IMR-90 (cell line): ENCODE data around the gene MADD. TPM values are rescaled to one million over a fixed set of nuclear protein-coding genes. Genes with fewer than 3 reads are reported as not detected.

Source experiments
- ATAC-seq: fragments of 200-7000 bp; cut with Tn5 transposase; 2 replicates; pipeline ENCODE4 v1.9.1; 2020; ENCODE audit warnings: low read depth, mild to moderate bottlenecking, moderate library complexity
- BruUV-seq: library from RNA; stranded (reverse); fragments of 400-500 nt; replicated peaks from 2 replicates; lab custom pipeline; 2021; lab: Mats Ljungman, UMichigan
- CTCF ChIA-PET: fragments of 300-600 bp; formaldehyde crosslinking; extraction: SDS; loops from one replicate; lab custom pipeline; 2021; ENCODE audit warnings: antibody characterized with exemption; lab: Yijun Ruan, JAX
- POLR2A ChIA-PET: fragments of 300-600 bp; sonication (Branson Sonifier 250); formaldehyde crosslinking; loops from one replicate; lab custom pipeline; 2022; ENCODE audit warnings: antibody characterized with exemption; ENCODE audit not compliant: unreplicated experiment; lab: Charles Lee
- DNase-seq: peaks from one replicate; pipeline ENCODE4 v3.0.0; 2013
- H2AFZ ChIP-seq: replicated peaks from 2 replicates; pipeline ENCODE3; 2013; ENCODE audit warnings: low read length, mild to moderate bottlenecking; ENCODE audit not compliant: poor library complexity
- H2AK5ac ChIP-seq: 2 replicates; pipeline ENCODE4 v1.6.1; 2013; ENCODE audit warnings: low read depth, low read length, inconsistent platforms
- H2AK9ac ChIP-seq: replicated peaks from 2 replicates; pipeline ENCODE3; 2013; ENCODE audit warnings: mild to moderate bottlenecking, low read depth, low read length, moderate library complexity; ENCODE audit not compliant: poor library complexity
- H2BK120ac ChIP-seq: 2 replicates; pipeline ENCODE4 v1.6.1; 2013; ENCODE audit warnings: low read depth, low read length, inconsistent platforms
- H2BK15ac ChIP-seq: 3 replicates; pipeline ENCODE4 v1.6.1; 2013; ENCODE audit warnings: low read depth, low read length, inconsistent platforms
- H2BK20ac ChIP-seq: 2 replicates; pipeline ENCODE4 v1.6.1; 2013; ENCODE audit warnings: low read depth, mild to moderate bottlenecking, inconsistent platforms, low read length, moderate library complexity
- H2BK5ac ChIP-seq: 2 replicates; pipeline ENCODE4 v1.6.1; 2013; ENCODE audit warnings: mild to moderate bottlenecking, low read depth, low read length, inconsistent platforms; ENCODE audit not compliant: poor library complexity, severe bottlenecking
- H3K14ac ChIP-seq: replicated peaks from 2 replicates; pipeline ENCODE4 v1.6.1; 2013; ENCODE audit warnings: low read depth, low read length, inconsistent platforms
- H3K18ac ChIP-seq: 2 replicates; pipeline ENCODE4 v1.6.1; 2013; ENCODE audit warnings: low read depth, low read length, control low read depth
- H3K23ac ChIP-seq: 2 replicates; pipeline ENCODE4 v1.6.1; 2013; ENCODE audit warnings: low read depth, low read length, inconsistent platforms
- H3K27ac ChIP-seq: 2 replicates; pipeline ENCODE4 v1.5.1; 2013; ENCODE audit warnings: mild to moderate bottlenecking, control low read depth, low read length; ENCODE audit not compliant: insufficient read depth
- H3K27me3 ChIP-seq: 2 replicates; pipeline ENCODE4 v1.6.1; 2013; ENCODE audit warnings: low read length; ENCODE audit not compliant: control insufficient read depth, insufficient read depth
- H3K36me3 ChIP-seq: 2 replicates; pipeline ENCODE4 v1.6.1; 2013; ENCODE audit warnings: low read length, mixed read lengths; ENCODE audit not compliant: control insufficient read depth, insufficient read depth
- H3K4ac ChIP-seq: 2 replicates; pipeline ENCODE4 v1.6.1; 2013; ENCODE audit warnings: low read depth, low read length, inconsistent platforms
- H3K4me1 ChIP-seq: 2 replicates; pipeline ENCODE4 v1.6.1; 2013; ENCODE audit warnings: low read length, mixed read lengths; ENCODE audit not compliant: control insufficient read depth, insufficient read depth
- H3K4me2 ChIP-seq: 2 replicates; pipeline ENCODE4 v1.6.1; 2013; ENCODE audit warnings: low read depth, mild to moderate bottlenecking, control low read depth, low read length, moderate library complexity
- H3K4me3 ChIP-seq: 2 replicates; pipeline ENCODE4 v1.5.1; 2013; ENCODE audit warnings: low read depth, mild to moderate bottlenecking, control low read depth, low read length, moderate library complexity; ENCODE audit not compliant: insufficient read depth
- H3K56ac ChIP-seq: 2 replicates; pipeline ENCODE4 v1.6.1; 2013; ENCODE audit warnings: low read length, inconsistent platforms; ENCODE audit not compliant: insufficient read depth; ENCODE audit errors: extremely low read depth
- H3K79me1 ChIP-seq, 2 experiments: 2 replicates each; pipeline ENCODE4 v1.6.1; 2013; ENCODE audit warnings: low read length in 2 of 2, inconsistent platforms in 1 of 2, low read depth in 1 of 2
- H3K9ac ChIP-seq: 2 replicates; pipeline ENCODE4 v1.6.1; 2013; ENCODE audit warnings: low read depth, low read length, control low read depth
- H3K9me1 ChIP-seq: 2 replicates; pipeline ENCODE4 v1.6.1; 2013; ENCODE audit warnings: low read length, inconsistent platforms; ENCODE audit not compliant: insufficient read depth
- H3K9me3 ChIP-seq: 2 replicates; pipeline ENCODE4 v1.6.1; 2013; ENCODE audit warnings: low read length; ENCODE audit not compliant: control insufficient read depth, insufficient read depth
- H4K20me1 ChIP-seq: 2 replicates; pipeline ENCODE4 v1.6.1; 2013; ENCODE audit warnings: low read length, inconsistent platforms; ENCODE audit not compliant: insufficient read depth
- H4K5ac ChIP-seq: 2 replicates; pipeline ENCODE4 v1.6.1; 2013; ENCODE audit warnings: mild to moderate bottlenecking, low read depth, low read length, control low read depth
- H4K8ac ChIP-seq, 2 experiments: 2 replicates each; pipeline ENCODE4 v1.6.1; 2013; ENCODE audit warnings: low read depth in 2 of 2, low read length in 2 of 2, control low read depth in 1 of 2, inconsistent platforms in 1 of 2
- H4K91ac ChIP-seq: 2 replicates; pipeline ENCODE4 v1.6.1; 2013; ENCODE audit warnings: low read depth, low read length, inconsistent platforms; ENCODE audit not compliant: insufficient read depth
- CEBPB ChIP-seq: IDR thresholded peaks from 2 replicates; pipeline ENCODE4 v1.6.1; 2012; ENCODE audit warnings: low read depth, low read length, improper control_type of control experiment
- CHD1 ChIP-seq: IDR thresholded peaks from 2 replicates; pipeline ENCODE4 v1.6.1; 2012; ENCODE audit warnings: low read depth, low read length, improper control_type of control experiment
- ELK1 ChIP-seq: fragments of 150-350 bp; IDR thresholded peaks from 2 replicates; pipeline ENCODE4 v1.6.1; 2016; ENCODE audit warnings: low read depth, mild to moderate bottlenecking, low read length, moderate library complexity, borderline replicate concordance
- MAFK ChIP-seq: IDR thresholded peaks from 2 replicates; pipeline ENCODE4 v1.6.1; 2012; ENCODE audit warnings: low read depth, low read length, improper control_type of control experiment
- MAZ ChIP-seq: IDR thresholded peaks from 2 replicates; pipeline ENCODE4 v1.6.1; 2012; ENCODE audit warnings: low read depth, mild to moderate bottlenecking, low read length, improper control_type of control experiment, moderate library complexity, borderline replicate concordance
- NFE2L2 ChIP-seq: fragments of 150-350 bp; IDR thresholded peaks from 2 replicates; pipeline ENCODE4 v1.6.1; 2016; ENCODE audit warnings: low read depth, mild to moderate bottlenecking, low read length
- RAD21 ChIP-seq: IDR thresholded peaks from 2 replicates; pipeline ENCODE4 v1.6.1; 2012; ENCODE audit warnings: low read length, improper control_type of control experiment
- SMC3 ChIP-seq: fragments of 150-350 bp; IDR thresholded peaks from 2 replicates; pipeline ENCODE4 v1.6.1; 2016; ENCODE audit warnings: low read depth, mild to moderate bottlenecking, antibody characterized with exemption, low read length, moderate library complexity
- USF2 ChIP-seq: fragments of 150-350 bp; IDR thresholded peaks from 2 replicates; pipeline ENCODE4 v1.6.1; 2017; ENCODE audit warnings: mild to moderate bottlenecking, antibody characterized with exemption, low read length, low read depth
- WGBS, 2 experiments: methylation state at CpG; one replicate each; pipeline versions ENCODE4 v1.1.5 to v1.1.7; 2013; ENCODE audit warnings: missing lambda C conversion rate in 2 of 2; ENCODE audit not compliant: insufficient read length in 1 of 2; ENCODE audit errors: extremely low coverage in 2 of 2; 5-methylcytosine and 5-hydroxymethylcytosine counted together
- dilution Hi-C: fragments of 300-500 bp; cut with HindIII; formaldehyde crosslinking; loops from one replicate; pipeline ENCODE4 v1.14.3; 2018; ENCODE audit warnings: low sequenced_read_pairs; ENCODE audit not compliant: unreplicated experiment
- in situ Hi-C: fragments of 300-500 bp; cut with MboI; formaldehyde crosslinking; loops from 3 replicates; pipeline ENCODE4 v1.14.3; 2019; ENCODE audit warnings: low sequenced_read_pairs, inconsistent platforms, mixed read lengths
- intact Hi-C: fragments of 100-400 bp; cut with micrococcal nuclease; formaldehyde crosslinking; loops from 2 replicates; pipeline ENCODE4 v1.10.0; 2022
- polyA plus RNA-seq, 3 experiments: library from polyadenylated mRNA; depleted of rRNA; stranded (reverse); fragments of >200 nt; gene quantifications; 2 replicates each; pipeline ENCODE4 v1.2.3, GENCODE V29; 2012; ENCODE audit warnings: low replicate concordance in 1 of 3
- total RNA-seq: library from RNA; depleted of rRNA; stranded (reverse); fragments of >200 nt; gene quantifications from 2 replicates; pipeline ENCODE4 v1.2.3, GENCODE V29; 2012
- TF ChIP-seq, protein P1 (sequence below): conservative IDR thresholded peaks from 2 replicates; pipeline ENCODE4 v1.5.1; 2012; ENCODE audit warnings: mild to moderate bottlenecking, low read depth, low read length, improper control_type of control experiment

Gene MADD
- total and polyA plus RNA-seq, 2 of the 4 experiments (the other 2 are of a cell fraction) = 13.3 to 16.4 TPM

GRCh38 chr11:47375546-47376085 is 105.7 kb downstream of the MADD start:
- Histone ChIP-seq H2BK120ac (no peak overlapping the region), H2AK9ac (no peak overlapping the region), H4K5ac (no peak overlapping the region), H4K20me1 (no peaks in the 10 kb centered on the region; the same call in 1 of the 2 replicates), H2AK5ac (peak overlapping the region; percentile 33; the same call in 1 of the 2 replicates), H4K91ac (no peak overlapping the region), H2BK5ac (no peak overlapping the region), H2AFZ (no peak overlapping the region), H3K9ac (no peak overlapping the region), H3K36me3 (no peaks in the 10 kb centered on the region), H3K4ac (no peak overlapping the region; the same call in 1 of the 2 replicates), H3K4me3 (no peak overlapping the region), H3K4me2 (no peak overlapping the region), H2BK15ac (no peak overlapping the region), H3K27ac (no peak overlapping the region), H3K14ac (no peak overlapping the region), H3K18ac (no peak overlapping the region), H2BK20ac (no peak overlapping the region), H3K79me1 (no peaks in the 10 kb centered on the region), H3K27me3 (peaks cover 5% of the 10 kb centered on the region; the same call in 1 of the 2 replicates), H3K56ac (no peak overlapping the region), H3K9me3 (no peaks in the 10 kb centered on the region), H3K9me1 (peaks cover 9% of the 10 kb centered on the region), H4K8ac (no peak overlapping the region), H3K4me1 (peaks cover 5% of the 10 kb centered on the region), H3K23ac (no peak overlapping the region)
- no TSS peak for BruUV-seq
- dilution Hi-C loops = no loop called here
- in situ Hi-C loops = no loop called here
- ATAC-seq = no peak
- DNase-seq = no peak
- intact Hi-C loops = no loop called here
- WGBS, 2 experiments = no CpG with 5 or more reads among the region's 13 CpGs
- TF ChIP-seq ELK1 (no peak), CEBPB (no peak), USF2 (no peak), NFE2L2 (no peak), CHD1 (no peak), RAD21 (no peak), MAFK (no peak), SMC3 (no peak), MAZ (no peak)
- TF ChIP-seq, protein P1, sequence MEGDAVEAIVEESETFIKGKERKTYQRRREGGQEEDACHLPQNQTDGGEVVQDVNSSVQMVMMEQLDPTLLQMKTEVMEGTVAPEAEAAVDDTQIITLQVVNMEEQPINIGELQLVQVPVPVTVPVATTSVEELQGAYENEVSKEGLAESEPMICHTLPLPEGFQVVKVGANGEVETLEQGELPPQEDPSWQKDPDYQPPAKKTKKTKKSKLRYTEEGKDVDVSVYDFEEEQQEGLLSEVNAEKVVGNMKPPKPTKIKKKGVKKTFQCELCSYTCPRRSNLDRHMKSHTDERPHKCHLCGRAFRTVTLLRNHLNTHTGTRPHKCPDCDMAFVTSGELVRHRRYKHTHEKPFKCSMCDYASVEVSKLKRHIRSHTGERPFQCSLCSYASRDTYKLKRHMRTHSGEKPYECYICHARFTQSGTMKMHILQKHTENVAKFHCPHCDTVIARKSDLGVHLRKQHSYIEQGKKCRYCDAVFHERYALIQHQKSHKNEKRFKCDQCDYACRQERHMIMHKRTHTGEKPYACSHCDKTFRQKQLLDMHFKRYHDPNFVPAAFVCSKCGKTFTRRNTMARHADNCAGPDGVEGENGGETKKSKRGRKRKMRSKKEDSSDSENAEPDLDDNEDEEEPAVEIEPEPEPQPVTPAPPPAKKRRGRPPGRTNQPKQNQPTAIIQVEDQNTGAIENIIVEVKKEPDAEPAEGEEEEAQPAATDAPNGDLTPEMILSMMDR = no peak
- CTCF ChIA-PET = no interaction called here
- POLR2A ChIA-PET = no interaction called here
